Muscle layer of colon (tissue), 2 donors: ENCODE results near the gene BPIFB3.

Source experiments
- H3K27ac ChIP-seq: one replicate; pipeline ENCODE4 v1.7.0; 2013; ENCODE audit warnings: low read depth, mild to moderate bottlenecking, low read length, moderate library complexity
- H3K27me3 ChIP-seq, 2 donors: one replicate each; pipeline ENCODE4 v1.7.0; 2013; ENCODE audit warnings: low read length in 2 of 2, mild to moderate bottlenecking in 2 of 2; ENCODE audit not compliant: insufficient read depth in 2 of 2, control insufficient read depth in 1 of 2
- H3K36me3 ChIP-seq: one replicate; pipeline ENCODE4 v1.7.0; 2013; ENCODE audit warnings: mild to moderate bottlenecking, low read length; ENCODE audit not compliant: insufficient read depth
- H3K4me1 ChIP-seq: one replicate; pipeline ENCODE4 v1.7.0; 2013; ENCODE audit warnings: mild to moderate bottlenecking, low read length; ENCODE audit not compliant: insufficient read depth
- H3K4me3 ChIP-seq, 2 donors: one replicate each; pipeline ENCODE4 v1.7.0; 2013; ENCODE audit warnings: low read length in 2 of 2, low read depth in 1 of 2, mild to moderate bottlenecking in 1 of 2, moderate library complexity in 1 of 2
- H3K9ac ChIP-seq: one replicate; pipeline ENCODE4 v1.7.0; 2013; ENCODE audit warnings: low read length
- H3K9me3 ChIP-seq: one replicate; pipeline ENCODE4 v1.7.0; 2013; ENCODE audit warnings: mild to moderate bottlenecking, low read length
- donor health status: abdominal sarcoma.
- donor health status: Adenocarcinoma of cecum.

The BPIFB3 gene

GRCh38 chr20:33010674-33011449, 42.8 kb upstream of the BPIFB3 start:
- Histone ChIP-seq H3K27ac (no peak overlapping the region), H3K9ac (no peak overlapping the region), H3K36me3 (no peaks in the 10 kb centered on the region), H3K4me3 (no peak overlapping the region), H3K9me3 (no peaks in the 10 kb centered on the region), H3K27me3 (no peaks in the 10 kb centered on the region), H3K4me1 (no peaks in the 10 kb centered on the region)

GRCh38 chr20:33012327-33013189, 41.1 kb upstream of the BPIFB3 start:
- Histone ChIP-seq H3K4me1 (no peaks in the 10 kb centered on the region), H3K36me3 (no peaks in the 10 kb centered on the region), H3K9me3 (no peaks in the 10 kb centered on the region), H3K9ac (no peak overlapping the region), H3K4me3 (no peak overlapping the region), H3K27me3 (no peaks in the 10 kb centered on the region), H3K27ac (no peak overlapping the region)

- no peak overlapping the region for H3K9ac ChIP-seq
- no peaks in the 10 kb centered on the region for H3K36me3 ChIP-seq
- no peaks in the 10 kb centered on the region for H3K9me3 ChIP-seq
- H3K27me3 ChIP-seq = no peaks in the 10 kb centered on the region
- H3K4me3 ChIP-seq = no peak overlapping the region
- no peak overlapping the region for H3K27ac ChIP-seq
- H3K4me1 ChIP-seq = no peaks in the 10 kb centered on the region
Measured at GRCh38 chr20:33013701-33014326, 39.9 kb upstream of the BPIFB3 start.

GRCh38 chr20:33014336-33015113, 39.2 kb upstream of the BPIFB3 start:
- Histone ChIP-seq H3K27me3 (no peaks in the 10 kb centered on the region), H3K9me3 (no peaks in the 10 kb centered on the region), H3K4me3 (no peak overlapping the region), H3K4me1 (no peaks in the 10 kb centered on the region), H3K36me3 (no peaks in the 10 kb centered on the region), H3K27ac (no peak overlapping the region), H3K9ac (no peak overlapping the region)

GRCh38 chr20:33015114-33015484, 38.6 kb upstream of the BPIFB3 start:
- H3K9me3 ChIP-seq = no peaks in the 10 kb centered on the region
- H3K4me3 ChIP-seq = no peak overlapping the region
- H3K27me3 ChIP-seq = no peaks in the 10 kb centered on the region
- H3K4me1 ChIP-seq = no peaks in the 10 kb centered on the region
- H3K9ac ChIP-seq = no peak overlapping the region
- H3K36me3 ChIP-seq = no peaks in the 10 kb centered on the region
- no peak overlapping the region for H3K27ac ChIP-seq

GRCh38 chr20:33015700-33016580, 37.8 kb upstream of the BPIFB3 start:
- Histone ChIP-seq H3K9ac (no peak overlapping the region), H3K27me3 (no peaks in the 10 kb centered on the region), H3K9me3 (no peaks in the 10 kb centered on the region), H3K36me3 (no peaks in the 10 kb centered on the region), H3K4me3 (no peak overlapping the region), H3K27ac (no peak overlapping the region), H3K4me1 (no peaks in the 10 kb centered on the region)

- Histone ChIP-seq H3K4me3 (no peak overlapping the region), H3K9ac (no peak overlapping the region), H3K27ac (no peak overlapping the region), H3K4me1 (no peaks in the 10 kb centered on the region), H3K9me3 (no peaks in the 10 kb centered on the region), H3K36me3 (no peaks in the 10 kb centered on the region), H3K27me3 (no peaks in the 10 kb centered on the region)
Measured at GRCh38 chr20:33016581-33017109, 37.1 kb upstream of the BPIFB3 start.

- H3K9ac ChIP-seq = no peak overlapping the region
Measured at GRCh38 chr20:33017542-33017941, 36.2 kb upstream of the BPIFB3 start.

GRCh38 chr20:33018169-33018931, 35.4 kb upstream of the BPIFB3 start:
- Histone ChIP-seq H3K4me1 (no peaks in the 10 kb centered on the region), H3K27ac (no peak overlapping the region), H3K9me3 (no peaks in the 10 kb centered on the region), H3K9ac (no peak overlapping the region), H3K27me3 (no peaks in the 10 kb centered on the region), H3K4me3 (no peak overlapping the region), H3K36me3 (no peaks in the 10 kb centered on the region)

More at GRCh38 chr20:33017542-33017941, 36.2 kb upstream of the BPIFB3 start:
- Histone ChIP-seq H3K4me3 (no peak overlapping the region), H3K27ac (no peak overlapping the region), H3K4me1 (no peaks in the 10 kb centered on the region), H3K9me3 (no peaks in the 10 kb centered on the region), H3K36me3 (no peaks in the 10 kb centered on the region), H3K27me3 (no peaks in the 10 kb centered on the region)
